ENCODE results near the gene CD247. TPM values are rescaled to one million over a fixed set of nuclear protein-coding genes. Genes with fewer than 3 reads are reported as not detected.

CD247 gene
- total and polyA plus RNA-seq, 2 of the 13 experiments (the other 11 are each of a cell fraction or from before 2014, with no cell fraction given): 0.20 TPM; not detected in 1

DNA sequence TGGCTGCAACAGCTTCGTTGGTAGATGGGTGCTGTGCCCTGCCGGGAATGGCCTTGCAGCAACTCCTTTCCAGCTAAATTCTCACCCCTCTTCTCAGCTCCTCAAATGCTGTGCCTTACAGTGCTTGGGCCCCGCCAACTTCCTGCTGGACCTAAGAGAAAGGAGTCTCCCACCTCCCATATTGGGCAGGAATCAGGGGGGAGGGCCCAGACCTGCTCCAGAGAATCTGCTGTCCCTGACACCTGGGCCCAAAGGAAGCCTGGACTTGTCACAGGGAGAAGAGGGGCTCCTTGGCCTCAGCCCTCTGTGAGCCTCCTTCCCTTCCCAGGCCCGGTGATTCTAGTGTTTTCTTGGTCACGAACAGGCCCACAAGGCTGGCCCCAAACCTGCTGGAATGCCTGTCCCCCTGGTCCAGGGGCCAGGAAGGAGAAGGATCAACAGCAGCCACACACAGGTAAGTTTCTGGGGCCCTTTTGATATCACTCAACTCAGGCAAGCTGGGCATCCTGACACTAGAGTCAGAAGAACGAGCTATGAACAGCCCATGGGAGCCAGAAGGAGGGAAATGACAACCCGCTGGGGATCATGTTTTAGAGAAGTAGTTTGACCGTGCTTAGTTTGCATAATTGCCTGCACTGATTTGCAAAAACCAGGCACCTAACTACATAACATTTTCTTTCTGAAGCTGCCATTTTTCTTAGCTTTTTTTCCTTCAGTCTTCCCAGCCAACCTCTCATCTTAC lies 86.2 kb downstream of the CD247 start:
- no TSS peak for BruUV-seq (replicated peaks)
- H3K9ac ChIP-seq (ENCODE audit: insufficient read depth, low read depth, low read length): no peak overlapping the region
- in situ Hi-C loops (cut with HindIII; ENCODE audit: extremely low pct_ligation_motif_present, low pct_unique_long_range_greater_than_20kb): no loop called here
- H3K4me3 ChIP-seq (replicated peaks in 1 of 3; ENCODE audit: insufficient read depth in 1 of 3, low read depth in 2 of 3, low read length in 3 of 3): peak overlapping the region in 1 of 3 experiments; percentile 19; a peak in 1 of 6 replicates
- no peak for DNase-seq (ENCODE audit: low spot score)
- no peak for FAIRE-seq
- WGBS (ENCODE audit: low lambda C conversion rate): 75% methylated on average over 2 of the region's 8 CpGs
- H3K36me3 ChIP-seq (replicated peaks in 1 of 2; ENCODE audit: control insufficient read depth in 1 of 2, insufficient read depth in 2 of 2, low read length in 2 of 2): no peaks in the 10 kb centered on the region
- H3K27ac ChIP-seq (ENCODE audit: extremely low read length, insufficient read depth, low read length): no peak overlapping the region
- no peak overlapping the region for H2AFZ ChIP-seq (ENCODE audit: low read length)
- POLR2A ChIA-PET: no interaction called here
- TF ChIP-seq SALL1 (CRISPR knock-in tag; IDR thresholded peaks at IDR 0.05) (no peak), KLF13 (CRISPR knock-in tag; IDR thresholded peaks at IDR 0.05) (no peak)
- TF ChIP-seq, protein P1, sequence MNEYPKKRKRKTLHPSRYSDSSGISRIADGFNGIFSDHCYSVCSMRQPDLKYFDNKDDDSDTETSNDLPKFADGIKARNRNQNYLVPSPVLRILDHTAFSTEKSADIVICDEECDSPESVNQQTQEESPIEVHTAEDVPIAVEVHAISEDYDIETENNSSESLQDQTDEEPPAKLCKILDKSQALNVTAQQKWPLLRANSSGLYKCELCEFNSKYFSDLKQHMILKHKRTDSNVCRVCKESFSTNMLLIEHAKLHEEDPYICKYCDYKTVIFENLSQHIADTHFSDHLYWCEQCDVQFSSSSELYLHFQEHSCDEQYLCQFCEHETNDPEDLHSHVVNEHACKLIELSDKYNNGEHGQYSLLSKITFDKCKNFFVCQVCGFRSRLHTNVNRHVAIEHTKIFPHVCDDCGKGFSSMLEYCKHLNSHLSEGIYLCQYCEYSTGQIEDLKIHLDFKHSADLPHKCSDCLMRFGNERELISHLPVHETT (CRISPR knock-in tag; conservative IDR thresholded peaks at IDR 0.05): no peak
- TF ChIP-seq, protein P2, sequence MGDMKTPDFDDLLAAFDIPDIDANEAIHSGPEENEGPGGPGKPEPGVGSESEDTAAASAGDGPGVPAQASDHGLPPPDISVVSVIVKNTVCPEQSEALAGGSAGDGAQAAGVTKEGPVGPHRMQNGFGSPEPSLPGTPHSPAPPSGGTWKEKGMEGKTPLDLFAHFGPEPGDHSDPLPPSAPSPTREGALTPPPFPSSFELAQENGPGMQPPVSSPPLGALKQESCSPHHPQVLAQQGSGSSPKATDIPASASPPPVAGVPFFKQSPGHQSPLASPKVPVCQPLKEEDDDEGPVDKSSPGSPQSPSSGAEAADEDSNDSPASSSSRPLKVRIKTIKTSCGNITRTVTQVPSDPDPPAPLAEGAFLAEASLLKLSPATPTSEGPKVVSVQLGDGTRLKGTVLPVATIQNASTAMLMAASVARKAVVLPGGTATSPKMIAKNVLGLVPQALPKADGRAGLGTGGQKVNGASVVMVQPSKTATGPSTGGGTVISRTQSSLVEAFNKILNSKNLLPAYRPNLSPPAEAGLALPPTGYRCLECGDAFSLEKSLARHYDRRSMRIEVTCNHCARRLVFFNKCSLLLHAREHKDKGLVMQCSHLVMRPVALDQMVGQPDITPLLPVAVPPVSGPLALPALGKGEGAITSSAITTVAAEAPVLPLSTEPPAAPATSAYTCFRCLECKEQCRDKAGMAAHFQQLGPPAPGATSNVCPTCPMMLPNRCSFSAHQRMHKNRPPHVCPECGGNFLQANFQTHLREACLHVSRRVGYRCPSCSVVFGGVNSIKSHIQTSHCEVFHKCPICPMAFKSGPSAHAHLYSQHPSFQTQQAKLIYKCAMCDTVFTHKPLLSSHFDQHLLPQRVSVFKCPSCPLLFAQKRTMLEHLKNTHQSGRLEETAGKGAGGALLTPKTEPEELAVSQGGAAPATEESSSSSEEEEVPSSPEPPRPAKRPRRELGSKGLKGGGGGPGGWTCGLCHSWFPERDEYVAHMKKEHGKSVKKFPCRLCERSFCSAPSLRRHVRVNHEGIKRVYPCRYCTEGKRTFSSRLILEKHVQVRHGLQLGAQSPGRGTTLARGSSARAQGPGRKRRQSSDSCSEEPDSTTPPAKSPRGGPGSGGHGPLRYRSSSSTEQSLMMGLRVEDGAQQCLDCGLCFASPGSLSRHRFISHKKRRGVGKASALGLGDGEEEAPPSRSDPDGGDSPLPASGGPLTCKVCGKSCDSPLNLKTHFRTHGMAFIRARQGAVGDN (CRISPR knock-in tag; IDR thresholded peaks at IDR 0.05): peak; percentile 11; the same call in 1 of the 2 replicates
- no peaks in the 10 kb centered on the region for H3K9me3 ChIP-seq (ENCODE audit: low read length)
- CTCF ChIA-PET (ENCODE audit: low intra/inter-chr PET ratio, low total read pairs): no interaction called here
- peaks cover 1 to 14% of the 10 kb centered on the region in 2 experiments; a peak in 3 of 5 replicates for H3K27me3 ChIP-seq (ENCODE audit: control insufficient read depth in 1 of 2, insufficient read depth in 2 of 2, low read length in 2 of 2)
- intact Hi-C loops (cut with micrococcal nuclease; ENCODE audit: unreplicated experiment): no loop called here
- no peaks in the 10 kb centered on the region for H4K20me1 ChIP-seq (ENCODE audit: insufficient read depth, low read length)
- H3K4me1 ChIP-seq (ENCODE audit: insufficient read depth, low read length): peaks cover 21% of the 10 kb centered on the region
- peak overlapping the region; percentile 34 for H3K4me2 ChIP-seq (ENCODE audit: low read depth, low read length)
- H3K79me2 ChIP-seq (ENCODE audit: insufficient read depth, low read length): no peaks in the 10 kb centered on the region
- no peak; the same call in 2 of the 3 replicates for ATAC-seq
